ENCODE measurements around the gene CD226. TPM values are rescaled to one million over a fixed set of nuclear protein-coding genes. Genes with fewer than 3 reads are reported as not detected.

Gene CD226
- total and polyA plus RNA-seq, 2 of the 13 experiments (the other 11 are each of a cell fraction or from before 2014, with no cell fraction given): 0.13 to 0.77 TPM

DNA sequence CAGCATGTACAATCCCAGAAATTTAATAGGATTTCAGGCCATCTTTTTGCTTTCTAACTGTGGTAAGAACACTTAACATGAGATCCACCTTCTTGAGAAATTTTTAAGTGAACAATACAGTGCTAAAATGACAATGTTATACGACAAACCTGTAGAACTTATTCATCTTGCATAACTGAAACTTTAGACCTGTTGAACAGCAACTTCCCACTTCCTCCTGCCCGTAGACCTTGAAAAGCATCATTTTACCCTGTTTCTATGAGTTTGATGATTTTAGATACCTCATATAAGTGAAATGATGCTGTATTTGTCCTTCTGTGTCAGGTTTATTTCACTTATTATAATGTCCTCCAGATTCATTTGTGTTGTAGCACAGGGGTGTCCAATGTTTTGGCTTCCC, 128.2 kb downstream of the CD226 start:
- H3K9ac ChIP-seq (ENCODE audit: insufficient read depth, low read depth, low read length): no peak overlapping the region
- WGBS (ENCODE audit: low lambda C conversion rate): 34% methylated on average over 2 of the region's 2 CpGs
- ChIA-PET POLR2A (no interaction called here), CTCF (ENCODE audit: low intra/inter-chr PET ratio, low total read pairs) (no interaction called here)
- H3K27ac ChIP-seq (ENCODE audit: extremely low read length, insufficient read depth, low read length): no peak overlapping the region
- no peaks in the 10 kb centered on the region for H3K79me2 ChIP-seq (ENCODE audit: insufficient read depth, low read length)
- H3K36me3 ChIP-seq (replicated peaks in 1 of 2; ENCODE audit: control insufficient read depth in 1 of 2, insufficient read depth in 2 of 2, low read length in 2 of 2): no peaks in the 10 kb centered on the region; a peak in 1 of 5 replicates
- ATAC-seq (no peak), FAIRE-seq (no peak), DNase-seq (ENCODE audit: low spot score) (no peak)
- peaks cover 12% of the 10 kb centered on the region; the same call in 1 of the 2 replicates for H3K4me1 ChIP-seq (ENCODE audit: insufficient read depth, low read length)
- H2AFZ ChIP-seq (ENCODE audit: low read length): no peak overlapping the region
- no peak overlapping the region for H3K4me3 ChIP-seq (replicated peaks in 1 of 3; ENCODE audit: insufficient read depth in 1 of 3, low read depth in 2 of 3, low read length in 3 of 3)
- BruUV-seq (replicated peaks): no TSS peak
- in situ Hi-C loops (cut with HindIII; ENCODE audit: extremely low pct_ligation_motif_present, low pct_unique_long_range_greater_than_20kb) (no loop called here), intact Hi-C loops (cut with micrococcal nuclease; ENCODE audit: unreplicated experiment) (no loop called here)
- no peaks in the 10 kb centered on the region for H3K9me3 ChIP-seq (ENCODE audit: low read length)
- no peaks in the 10 kb centered on the region for H3K27me3 ChIP-seq (ENCODE audit: control insufficient read depth in 1 of 2, insufficient read depth in 2 of 2, low read length in 2 of 2)
- TF ChIP-seq ZNF30 (CRISPR knock-in tag; IDR thresholded peaks at IDR 0.05) (no peak), GATAD1 (CRISPR knock-in tag; IDR thresholded peaks at IDR 0.05) (no peak), KMT2A (CRISPR knock-in tag; IDR thresholded peaks at IDR 0.05) (no peak), MYC (CRISPR knock-in tag; IDR thresholded peaks at IDR 0.05; ENCODE audit: borderline replicate concordance) (no peak), ZNF567 (CRISPR knock-in tag; IDR thresholded peaks at IDR 0.05; ENCODE audit: borderline replicate concordance) (no peak), ZKSCAN5 (CRISPR knock-in tag; IDR thresholded peaks at IDR 0.05) (no peak), GZF1 (CRISPR knock-in tag; IDR thresholded peaks at IDR 0.05) (no peak), ZNF382 (CRISPR knock-in tag; IDR thresholded peaks at IDR 0.05; ENCODE audit: borderline replicate concordance) (no peak), ZNF335 (CRISPR knock-in tag; IDR thresholded peaks at IDR 0.05) (no peak), ZNF652 (CRISPR knock-in tag; IDR thresholded peaks at IDR 0.05; ENCODE audit: borderline replicate concordance, low read depth) (no peak)
- TF ChIP-seq, protein P1, sequence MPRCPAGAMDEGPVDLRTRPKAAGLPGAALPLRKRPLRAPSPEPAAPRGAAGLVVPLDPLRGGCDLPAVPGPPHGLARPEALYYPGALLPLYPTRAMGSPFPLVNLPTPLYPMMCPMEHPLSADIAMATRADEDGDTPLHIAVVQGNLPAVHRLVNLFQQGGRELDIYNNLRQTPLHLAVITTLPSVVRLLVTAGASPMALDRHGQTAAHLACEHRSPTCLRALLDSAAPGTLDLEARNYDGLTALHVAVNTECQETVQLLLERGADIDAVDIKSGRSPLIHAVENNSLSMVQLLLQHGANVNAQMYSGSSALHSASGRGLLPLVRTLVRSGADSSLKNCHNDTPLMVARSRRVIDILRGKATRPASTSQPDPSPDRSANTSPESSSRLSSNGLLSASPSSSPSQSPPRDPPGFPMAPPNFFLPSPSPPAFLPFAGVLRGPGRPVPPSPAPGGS (CRISPR knock-in tag; IDR thresholded peaks at IDR 0.05): no peak
- TF ChIP-seq, protein P2, sequence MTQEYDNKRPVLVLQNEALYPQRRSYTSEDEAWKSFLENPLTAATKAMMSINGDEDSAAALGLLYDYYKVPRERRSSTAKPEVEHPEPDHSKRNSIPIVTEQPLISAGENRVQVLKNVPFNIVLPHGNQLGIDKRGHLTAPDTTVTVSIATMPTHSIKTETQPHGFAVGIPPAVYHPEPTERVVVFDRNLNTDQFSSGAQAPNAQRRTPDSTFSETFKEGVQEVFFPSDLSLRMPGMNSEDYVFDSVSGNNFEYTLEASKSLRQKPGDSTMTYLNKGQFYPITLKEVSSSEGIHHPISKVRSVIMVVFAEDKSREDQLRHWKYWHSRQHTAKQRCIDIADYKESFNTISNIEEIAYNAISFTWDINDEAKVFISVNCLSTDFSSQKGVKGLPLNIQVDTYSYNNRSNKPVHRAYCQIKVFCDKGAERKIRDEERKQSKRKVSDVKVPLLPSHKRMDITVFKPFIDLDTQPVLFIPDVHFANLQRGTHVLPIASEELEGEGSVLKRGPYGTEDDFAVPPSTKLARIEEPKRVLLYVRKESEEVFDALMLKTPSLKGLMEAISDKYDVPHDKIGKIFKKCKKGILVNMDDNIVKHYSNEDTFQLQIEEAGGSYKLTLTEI (CRISPR knock-in tag; conservative IDR thresholded peaks at IDR 0.05): no peak
- TF ChIP-seq, protein P3, sequence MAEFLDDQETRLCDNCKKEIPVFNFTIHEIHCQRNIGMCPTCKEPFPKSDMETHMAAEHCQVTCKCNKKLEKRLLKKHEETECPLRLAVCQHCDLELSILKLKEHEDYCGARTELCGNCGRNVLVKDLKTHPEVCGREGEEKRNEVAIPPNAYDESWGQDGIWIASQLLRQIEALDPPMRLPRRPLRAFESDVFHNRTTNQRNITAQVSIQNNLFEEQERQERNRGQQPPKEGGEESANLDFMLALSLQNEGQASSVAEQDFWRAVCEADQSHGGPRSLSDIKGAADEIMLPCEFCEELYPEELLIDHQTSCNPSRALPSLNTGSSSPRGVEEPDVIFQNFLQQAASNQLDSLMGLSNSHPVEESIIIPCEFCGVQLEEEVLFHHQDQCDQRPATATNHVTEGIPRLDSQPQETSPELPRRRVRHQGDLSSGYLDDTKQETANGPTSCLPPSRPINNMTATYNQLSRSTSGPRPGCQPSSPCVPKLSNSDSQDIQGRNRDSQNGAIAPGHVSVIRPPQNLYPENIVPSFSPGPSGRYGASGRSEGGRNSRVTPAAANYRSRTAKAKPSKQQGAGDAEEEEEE (CRISPR knock-in tag; IDR thresholded peaks at IDR 0.05; ENCODE audit: borderline replicate concordance): no peak
- TF ChIP-seq, protein P4, sequence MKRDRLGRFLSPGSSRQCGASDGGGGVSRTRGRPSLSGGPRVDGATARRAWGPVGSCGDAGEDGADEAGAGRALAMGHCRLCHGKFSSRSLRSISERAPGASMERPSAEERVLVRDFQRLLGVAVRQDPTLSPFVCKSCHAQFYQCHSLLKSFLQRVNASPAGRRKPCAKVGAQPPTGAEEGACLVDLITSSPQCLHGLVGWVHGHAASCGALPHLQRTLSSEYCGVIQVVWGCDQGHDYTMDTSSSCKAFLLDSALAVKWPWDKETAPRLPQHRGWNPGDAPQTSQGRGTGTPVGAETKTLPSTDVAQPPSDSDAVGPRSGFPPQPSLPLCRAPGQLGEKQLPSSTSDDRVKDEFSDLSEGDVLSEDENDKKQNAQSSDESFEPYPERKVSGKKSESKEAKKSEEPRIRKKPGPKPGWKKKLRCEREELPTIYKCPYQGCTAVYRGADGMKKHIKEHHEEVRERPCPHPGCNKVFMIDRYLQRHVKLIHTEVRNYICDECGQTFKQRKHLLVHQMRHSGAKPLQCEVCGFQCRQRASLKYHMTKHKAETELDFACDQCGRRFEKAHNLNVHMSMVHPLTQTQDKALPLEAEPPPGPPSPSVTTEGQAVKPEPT (CRISPR knock-in tag; IDR thresholded peaks at IDR 0.05; ENCODE audit: low read depth): no peak
- TF ChIP-seq, protein P5, sequence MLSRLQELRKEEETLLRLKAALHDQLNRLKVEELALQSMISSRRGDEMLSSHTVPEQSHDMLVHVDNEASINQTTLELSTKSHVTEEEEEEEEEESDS (CRISPR knock-in tag; IDR thresholded peaks at IDR 0.05; ENCODE audit: borderline replicate concordance): no peak
- TF ChIP-seq, protein P6, sequence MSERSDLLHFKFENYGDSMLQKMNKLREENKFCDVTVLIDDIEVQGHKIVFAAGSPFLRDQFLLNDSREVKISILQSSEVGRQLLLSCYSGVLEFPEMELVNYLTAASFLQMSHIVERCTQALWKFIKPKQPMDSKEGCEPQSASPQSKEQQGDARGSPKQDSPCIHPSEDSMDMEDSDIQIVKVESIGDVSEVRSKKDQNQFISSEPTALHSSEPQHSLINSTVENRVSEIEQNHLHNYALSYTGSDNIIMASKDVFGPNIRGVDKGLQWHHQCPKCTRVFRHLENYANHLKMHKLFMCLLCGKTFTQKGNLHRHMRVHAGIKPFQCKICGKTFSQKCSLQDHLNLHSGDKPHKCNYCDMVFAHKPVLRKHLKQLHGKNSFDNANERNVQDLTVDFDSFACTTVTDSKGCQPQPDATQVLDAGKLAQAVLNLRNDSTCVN (CRISPR knock-in tag; IDR thresholded peaks at IDR 0.05; ENCODE audit: borderline replicate concordance): no peak
- H3K4me2 ChIP-seq (ENCODE audit: low read depth, low read length): no peak overlapping the region
- no peaks in the 10 kb centered on the region for H4K20me1 ChIP-seq (ENCODE audit: insufficient read depth, low read length)
